22Rv1 (cell line): ENCODE data around the gene ATP2B2.
A peak's percentile ranks its signal among the peaks of the same experiment; 100 is the strongest.

Experiments
- H3K27ac ChIP-seq: fragments of 450-650 bp; 2 replicates; pipeline ENCODE4 v1.5.1; 2017
- CTCF ChIP-seq: fragments of 450-650 bp; IDR thresholded peaks from 2 replicates; pipeline ENCODE4 v1.5.1; 2017; ENCODE audit warnings: mild to moderate bottlenecking
- ZFX ChIP-seq: fragments of 450-650 bp; IDR thresholded peaks from 2 replicates; pipeline ENCODE4 v1.6.1; 2017; ENCODE audit warnings: antibody characterized with exemption, borderline replicate concordance

ATP2B2 gene

GRCh38 chr3:10287936-10288574 is 217.3 kb downstream of the ATP2B2 start:
- no peak overlapping the region for H3K27ac ChIP-seq
- TF ChIP-seq CTCF (no peak), ZFX (no peak)

- H3K27ac ChIP-seq, result peak overlapping the region; percentile 33
- TF ChIP-seq CTCF (no peak), ZFX (no peak)
Measured at GRCh38 chr3:10286596-10287295, 218.6 kb downstream of the ATP2B2 start.

- TF ChIP-seq CTCF (no peak), ZFX (no peak)
- peak overlapping the region; percentile 33 for H3K27ac ChIP-seq
Measured at GRCh38 chr3:10286133-10286524, 219.3 kb downstream of the ATP2B2 start.

- peak overlapping the region; percentile 33; the same call in 1 of the 2 replicates for H3K27ac ChIP-seq
- no peak for TF ChIP-seq CTCF
- no peak for TF ChIP-seq ZFX
Measured at GRCh38 chr3:10285272-10286132, 219.9 kb downstream of the ATP2B2 start.

- no peak for TF ChIP-seq ZFX
- no peak for TF ChIP-seq CTCF
- no peak overlapping the region for H3K27ac ChIP-seq
Measured at GRCh38 chr3:10284496-10284895, 220.9 kb downstream of the ATP2B2 start.

GRCh38 chr3:10283638-10284037 is 221.7 kb downstream of the ATP2B2 start:
- H3K27ac ChIP-seq, result no peak overlapping the region
- TF ChIP-seq CTCF, result no peak
- TF ChIP-seq ZFX, result no peak
